ENCODE results near the gene DIS3L2. TPM values are rescaled to one million over a fixed set of nuclear protein-coding genes. Genes with fewer than 3 reads are reported as not detected.
"Not testable (repeated sequence)": the region's sequence is repeated elsewhere in the genome, so short reads cannot be mapped to it uniquely, and the experiment has no call there.

The DIS3L2 gene
- total and polyA plus RNA-seq, 12 donors = 20.0 to 54.7 (median 30.5) TPM

- intact Hi-C loops (cut with DNase I); H3K36me3 ChIP-seq (replicated peaks in 1 of 2); H3K27ac ChIP-seq; H3K9me3 ChIP-seq (replicated peaks in 1 of 3); H3K4me1 ChIP-seq (replicated peaks in 1 of 2); H3K4me3 ChIP-seq; H3K27me3 ChIP-seq: not testable (repeated sequence)
- 54 to 95% (median 72%) methylated on average over 5 to 24 of the region's 26 CpGs for WGBS, 4 donors
- DNase-seq = peak; percentile 51 to 84 (median 73)
Observed at GRCh38 chr2:232332244-232332939, 370.9 kb downstream of the DIS3L2 start.

DNA sequence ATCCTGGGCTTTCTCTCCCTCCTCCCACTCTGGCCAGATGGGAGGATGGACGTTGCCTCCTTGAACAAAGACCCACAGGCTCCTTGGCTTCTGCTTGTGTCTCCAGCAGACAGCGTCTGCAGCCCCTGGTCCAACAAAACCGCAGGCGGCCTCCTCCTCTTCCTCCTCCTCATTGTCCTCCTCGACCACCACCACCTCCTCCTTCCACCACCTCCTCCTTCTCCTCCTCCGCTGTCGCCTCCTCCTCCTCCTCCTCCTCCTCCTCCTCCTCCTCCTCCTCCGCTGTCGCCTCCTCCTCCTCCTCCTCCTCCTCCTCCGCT lies 371.4 kb downstream of the DIS3L2 start:
- no peak for DNase-seq
- Histone ChIP-seq H3K4me1 (replicated peaks in 1 of 2) (no peaks in the 10 kb centered on the region), H3K4me3 (no peak overlapping the region), H3K9me3 (replicated peaks in 1 of 3) (no peaks in the 10 kb centered on the region), H3K36me3 (replicated peaks in 1 of 2) (no peaks in the 10 kb centered on the region), H3K27ac (no peak overlapping the region), H3K27me3 (no peaks in the 10 kb centered on the region)
- intact Hi-C loops (cut with DNase I) = no loop called here
- TF ChIP-seq POLR2A (IDR thresholded peaks at IDR 0.05) = no peak
- TF ChIP-seq, protein P1, sequence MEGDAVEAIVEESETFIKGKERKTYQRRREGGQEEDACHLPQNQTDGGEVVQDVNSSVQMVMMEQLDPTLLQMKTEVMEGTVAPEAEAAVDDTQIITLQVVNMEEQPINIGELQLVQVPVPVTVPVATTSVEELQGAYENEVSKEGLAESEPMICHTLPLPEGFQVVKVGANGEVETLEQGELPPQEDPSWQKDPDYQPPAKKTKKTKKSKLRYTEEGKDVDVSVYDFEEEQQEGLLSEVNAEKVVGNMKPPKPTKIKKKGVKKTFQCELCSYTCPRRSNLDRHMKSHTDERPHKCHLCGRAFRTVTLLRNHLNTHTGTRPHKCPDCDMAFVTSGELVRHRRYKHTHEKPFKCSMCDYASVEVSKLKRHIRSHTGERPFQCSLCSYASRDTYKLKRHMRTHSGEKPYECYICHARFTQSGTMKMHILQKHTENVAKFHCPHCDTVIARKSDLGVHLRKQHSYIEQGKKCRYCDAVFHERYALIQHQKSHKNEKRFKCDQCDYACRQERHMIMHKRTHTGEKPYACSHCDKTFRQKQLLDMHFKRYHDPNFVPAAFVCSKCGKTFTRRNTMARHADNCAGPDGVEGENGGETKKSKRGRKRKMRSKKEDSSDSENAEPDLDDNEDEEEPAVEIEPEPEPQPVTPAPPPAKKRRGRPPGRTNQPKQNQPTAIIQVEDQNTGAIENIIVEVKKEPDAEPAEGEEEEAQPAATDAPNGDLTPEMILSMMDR (IDR thresholded peaks at IDR 0.05) = no peak
- 85 to 93% (median 90%) methylated on average over 7 to 10 of the region's 10 CpGs for WGBS, 4 donors

GRCh38 chr2:232333361-232334135 lies 372.0 kb downstream of the DIS3L2 start:
- intact Hi-C loops (cut with DNase I) = no loop called here

GRCh38 chr2:232334136-232334884 lies 372.8 kb downstream of the DIS3L2 start:
- intact Hi-C loops (cut with DNase I) = not testable (repeated sequence)

More at GRCh38 chr2:232333361-232334135, 372.0 kb downstream of the DIS3L2 start:
- Histone ChIP-seq H3K4me1 (replicated peaks in 1 of 2) (no peaks in the 10 kb centered on the region), H3K9me3 (replicated peaks in 1 of 3) (no peaks in the 10 kb centered on the region), H3K27me3 (no peaks in the 10 kb centered on the region), H3K4me3 (no peak overlapping the region), H3K27ac (no peak overlapping the region), H3K36me3 (replicated peaks in 1 of 2) (no peaks in the 10 kb centered on the region)
- 96 to 98% (median 96%) methylated on average over 25 to 28 of the region's 28 CpGs for WGBS, 4 donors
- TF ChIP-seq, protein P1 (IDR thresholded peaks at IDR 0.05) = peak in 1 of 6 experiments; percentile 12
- TF ChIP-seq POLR2A (IDR thresholded peaks at IDR 0.05) = no peak
- DNase-seq = peak in 2 of 7 donors; percentile 14

GRCh38 chr2:232334885-232335205 lies 373.3 kb downstream of the DIS3L2 start:
- H3K36me3 ChIP-seq (replicated peaks in 1 of 2); H3K27me3 ChIP-seq; H3K27ac ChIP-seq; intact Hi-C loops (cut with DNase I); H3K9me3 ChIP-seq (replicated peaks in 1 of 3); H3K4me3 ChIP-seq; H3K4me1 ChIP-seq (replicated peaks in 1 of 2): not testable (repeated sequence)
- WGBS, 4 donors = 88 to 97% (median 94%) methylated on average over 5 to 6 of the region's 6 CpGs; no CpG with 5 or more reads in 1 of the 4 donors
- DNase-seq = peak in 1 of 7 donors; percentile 3

More at GRCh38 chr2:232334136-232334884, 372.8 kb downstream of the DIS3L2 start:
- not testable (repeated sequence) for H3K27me3 ChIP-seq; H3K36me3 ChIP-seq (replicated peaks in 1 of 2); H3K27ac ChIP-seq; H3K9me3 ChIP-seq (replicated peaks in 1 of 3); H3K4me3 ChIP-seq; H3K4me1 ChIP-seq (replicated peaks in 1 of 2)
- WGBS, 4 donors = 95 to 100% (median 96%) methylated on average over 2 to 30 of the region's 33 CpGs
- DNase-seq = peak in 3 of 7 donors; percentile 7 to 19 (median 10)
